Gastrocnemius medialis (tissue), 4 donors: Measurements from ENCODE around the gene SUPT3H. TPM values are rescaled to one million over a fixed set of nuclear protein-coding genes. Genes with fewer than 3 reads are reported as not detected.

Experiments used
- ATAC-seq, 2 donors: fragments of 150-250 bp; one replicate each; pipeline ENCODE4 v1.9.1; 2016
- DNase-seq, 2 donors: peaks; one replicate each; pipeline ENCODE4 v3.0.0-alpha.2; 2019
- H3K27ac ChIP-seq, 4 donors: fragments of 200-600 bp; sonication (generic); 1 replicate in 1 of 4; 2 replicates in 3 of 4; pipeline ENCODE4 v1.5.1; 2016 to 2018; ENCODE audit warnings: mild to moderate bottlenecking in 2 of 4, moderate library complexity in 1 of 4
- H3K27me3 ChIP-seq, 3 donors: fragments of 200-600 bp; sonication (generic) in 2 of 3; 1 replicate in 1 of 3; 2 replicates in 2 of 3; pipeline versions ENCODE4 v1.5.1 to v1.6.0; 2016 to 2019; ENCODE audit warnings: mild to moderate bottlenecking in 1 of 3, moderate library complexity in 1 of 3
- H3K36me3 ChIP-seq, 2 donors: fragments of 200-600 bp; sonication (generic) in 1 of 2; one replicate each; pipeline ENCODE4 v1.5.1; 2017 to 2018
- H3K4me1 ChIP-seq, 2 donors: fragments of 200-600 bp; sonication (generic) in 1 of 2; one replicate each; pipeline ENCODE4 v1.5.1; 2016 to 2017; ENCODE audit warnings: mild to moderate bottlenecking in 2 of 2
- H3K4me3 ChIP-seq, 4 donors: fragments of 200-600 bp; sonication (generic) in 3 of 4; 1 replicate in 1 of 4; 2 replicates in 3 of 4; pipeline ENCODE4 v1.5.1; 2016 to 2019; ENCODE audit warnings: mild to moderate bottlenecking in 2 of 4
- H3K9me3 ChIP-seq, 3 donors: fragments of 200-600 bp; sonication (generic) in 2 of 3; 1 replicate in 1 of 3; 2 replicates in 2 of 3; pipeline ENCODE4 v1.5.1; 2016 to 2019
- POLR2A ChIP-seq, 2 donors: fragments of 450-650 bp; IDR thresholded peaks; one replicate each; pipeline ENCODE4 v1.6.1; 2017; ENCODE audit warnings: antibody characterized with exemption in 2 of 2, mild to moderate bottlenecking in 2 of 2, moderate library complexity in 2 of 2
- in situ Hi-C, 4 donors: fragments of 200-750 bp; cut with MboI; loops; one replicate each; pipeline versions ENCODE4 v1.15.0 to v1.8.0; 2017; ENCODE audit warnings: low sequenced_read_pairs in 4 of 4
- intact Hi-C: fragments of 100-400 bp; cut with DNase I; formaldehyde crosslinking; loops from one replicate; pipeline ENCODE4 v1.15.1; 2023; ENCODE audit warnings: low total_unique reads
- total RNA-seq, 4 donors: library from RNA; depleted of rRNA; stranded (reverse); fragments of >200 nt; gene quantifications; one replicate each; pipeline versions ENCODE4 v1.1.0 to v1.2.3, GENCODE V29; 2016
- TF ChIP-seq, protein P1 (sequence below), 5 experiments: fragments of 450-650 bp in 3 of 5; fragments of 200-600 bp in 2 of 5; sonication (generic) in 2 of 5; IDR thresholded peaks in 4 of 5; conservative IDR thresholded peaks in 1 of 5; 1 replicate in 4 of 5; 2 replicates in 1 of 5; pipeline ENCODE4 v1.5.1; 2016 to 2019; ENCODE audit warnings: antibody characterized with exemption in 5 of 5, mild to moderate bottlenecking in 3 of 5, moderate library complexity in 3 of 5

The SUPT3H gene
- total RNA-seq, 4 donors from 2014 or later: 1.5 to 9.0 (median 4.2) TPM

GRCh38 chr6:44980841-44981240 lies 396.9 kb downstream of the SUPT3H start:
- ATAC-seq (no peak), DNase-seq (no peak)
- H3K4me3 ChIP-seq: no peak overlapping the region
- in situ Hi-C loops (no loop called here), intact Hi-C loops (no loop called here)
- H3K36me3 ChIP-seq: no peaks in the 10 kb centered on the region
- no peaks in the 10 kb centered on the region for H3K4me1 ChIP-seq
- no peaks in the 10 kb centered on the region for H3K9me3 ChIP-seq
- H3K27me3 ChIP-seq: no peaks in the 10 kb centered on the region
- no peak for TF ChIP-seq POLR2A (IDR thresholded peaks at IDR 0.05)
- TF ChIP-seq, protein P1, sequence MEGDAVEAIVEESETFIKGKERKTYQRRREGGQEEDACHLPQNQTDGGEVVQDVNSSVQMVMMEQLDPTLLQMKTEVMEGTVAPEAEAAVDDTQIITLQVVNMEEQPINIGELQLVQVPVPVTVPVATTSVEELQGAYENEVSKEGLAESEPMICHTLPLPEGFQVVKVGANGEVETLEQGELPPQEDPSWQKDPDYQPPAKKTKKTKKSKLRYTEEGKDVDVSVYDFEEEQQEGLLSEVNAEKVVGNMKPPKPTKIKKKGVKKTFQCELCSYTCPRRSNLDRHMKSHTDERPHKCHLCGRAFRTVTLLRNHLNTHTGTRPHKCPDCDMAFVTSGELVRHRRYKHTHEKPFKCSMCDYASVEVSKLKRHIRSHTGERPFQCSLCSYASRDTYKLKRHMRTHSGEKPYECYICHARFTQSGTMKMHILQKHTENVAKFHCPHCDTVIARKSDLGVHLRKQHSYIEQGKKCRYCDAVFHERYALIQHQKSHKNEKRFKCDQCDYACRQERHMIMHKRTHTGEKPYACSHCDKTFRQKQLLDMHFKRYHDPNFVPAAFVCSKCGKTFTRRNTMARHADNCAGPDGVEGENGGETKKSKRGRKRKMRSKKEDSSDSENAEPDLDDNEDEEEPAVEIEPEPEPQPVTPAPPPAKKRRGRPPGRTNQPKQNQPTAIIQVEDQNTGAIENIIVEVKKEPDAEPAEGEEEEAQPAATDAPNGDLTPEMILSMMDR (IDR thresholded peaks at IDR 0.05 in 4 of 5, conservative IDR thresholded peaks at IDR 0.05 in 1 of 5): no peak
- no peak overlapping the region for H3K27ac ChIP-seq

GRCh38 chr6:44976677-44977641 lies 400.8 kb downstream of the SUPT3H start:
- Histone ChIP-seq H3K27me3 (no peaks in the 10 kb centered on the region), H3K36me3 (no peaks in the 10 kb centered on the region), H3K9me3 (no peaks in the 10 kb centered on the region), H3K4me3 (no peak overlapping the region), H3K4me1 (no peaks in the 10 kb centered on the region), H3K27ac (no peak overlapping the region)
- intact Hi-C loops: no loop called here
- DNase-seq: no peak
- in situ Hi-C loops: no loop called here
- ATAC-seq: no peak
- TF ChIP-seq POLR2A (IDR thresholded peaks at IDR 0.05): no peak
- TF ChIP-seq, protein P1 (IDR thresholded peaks at IDR 0.05 in 4 of 5, conservative IDR thresholded peaks at IDR 0.05 in 1 of 5): no peak

GRCh38 chr6:44974511-44974910 lies 403.2 kb downstream of the SUPT3H start:
- TF ChIP-seq, protein P1 (IDR thresholded peaks at IDR 0.05 in 4 of 5, conservative IDR thresholded peaks at IDR 0.05 in 1 of 5): no peak
- no peak for TF ChIP-seq POLR2A (IDR thresholded peaks at IDR 0.05)
- ATAC-seq (no peak), DNase-seq (no peak)
- intact Hi-C loops: no loop called here
- Histone ChIP-seq H3K27ac (no peak overlapping the region), H3K4me3 (no peak overlapping the region), H3K36me3 (no peaks in the 10 kb centered on the region), H3K4me1 (no peaks in the 10 kb centered on the region), H3K9me3 (no peaks in the 10 kb centered on the region), H3K27me3 (no peaks in the 10 kb centered on the region)
- in situ Hi-C loops: no loop called here

DNA sequence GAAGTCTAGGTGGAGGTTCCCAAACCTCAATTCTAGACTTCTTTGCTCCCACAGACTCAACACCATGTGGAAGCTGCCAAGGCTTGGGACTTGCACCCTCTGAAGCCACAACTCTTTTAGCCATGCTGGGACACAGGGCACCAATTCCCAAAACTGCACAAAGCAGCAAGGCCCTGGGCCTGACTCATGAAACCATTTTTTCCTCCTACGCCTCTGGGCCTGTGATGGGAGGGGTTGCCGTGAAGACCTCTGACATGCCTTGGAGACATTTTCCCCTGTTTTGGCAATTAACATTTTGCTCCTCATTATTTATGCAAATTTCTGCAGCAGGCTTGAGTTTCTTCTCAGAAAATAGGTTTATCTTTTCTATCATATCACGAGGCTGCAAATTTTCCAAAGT lies 405.0 kb downstream of the SUPT3H start:
- intact Hi-C loops (no loop called here), in situ Hi-C loops (no loop called here)
- no peaks in the 10 kb centered on the region for H3K9me3 ChIP-seq
- no peaks in the 10 kb centered on the region for H3K36me3 ChIP-seq
- H3K27me3 ChIP-seq: no peaks in the 10 kb centered on the region
- no peak for DNase-seq
- no peaks in the 10 kb centered on the region for H3K4me1 ChIP-seq
- TF ChIP-seq POLR2A (IDR thresholded peaks at IDR 0.05): no peak
- TF ChIP-seq, protein P1 (IDR thresholded peaks at IDR 0.05 in 4 of 5, conservative IDR thresholded peaks at IDR 0.05 in 1 of 5): no peak
- ATAC-seq: no peak
- H3K4me3 ChIP-seq: no peak overlapping the region
- H3K27ac ChIP-seq: no peak overlapping the region
